A172 (cell line): ENCODE measurements around the gene LHPP. TPM values are rescaled to one million over a fixed set of nuclear protein-coding genes. Genes with fewer than 3 reads are reported as not detected.
A peak's percentile ranks its signal among the peaks of the same experiment; 100 is the strongest.
"Not testable (repeated sequence)": the region's sequence is repeated elsewhere in the genome, so short reads cannot be mapped to it uniquely, and the experiment has no call there.

Source experiments
- DNase-seq: peaks from one replicate; pipeline ENCODE4 v3.0.0-alpha.2; 2015; ENCODE audit warnings: low spot score
- total RNA-seq: library from RNA; depleted of rRNA; stranded (reverse); fragments of >200 nt; shearing (Covaris generic); gene quantifications from 2 replicates; pipeline ENCODE4 v1.2.3, GENCODE V29; 2014; rRNA removed

LHPP gene, protein sequence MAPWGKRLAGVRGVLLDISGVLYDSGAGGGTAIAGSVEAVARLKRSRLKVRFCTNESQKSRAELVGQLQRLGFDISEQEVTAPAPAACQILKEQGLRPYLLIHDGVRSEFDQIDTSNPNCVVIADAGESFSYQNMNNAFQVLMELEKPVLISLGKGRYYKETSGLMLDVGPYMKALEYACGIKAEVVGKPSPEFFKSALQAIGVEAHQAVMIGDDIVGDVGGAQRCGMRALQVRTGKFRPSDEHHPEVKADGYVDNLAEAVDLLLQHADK
- 5.7 and 6.3 TPM in 2 replicates for total RNA-seq

DNA sequence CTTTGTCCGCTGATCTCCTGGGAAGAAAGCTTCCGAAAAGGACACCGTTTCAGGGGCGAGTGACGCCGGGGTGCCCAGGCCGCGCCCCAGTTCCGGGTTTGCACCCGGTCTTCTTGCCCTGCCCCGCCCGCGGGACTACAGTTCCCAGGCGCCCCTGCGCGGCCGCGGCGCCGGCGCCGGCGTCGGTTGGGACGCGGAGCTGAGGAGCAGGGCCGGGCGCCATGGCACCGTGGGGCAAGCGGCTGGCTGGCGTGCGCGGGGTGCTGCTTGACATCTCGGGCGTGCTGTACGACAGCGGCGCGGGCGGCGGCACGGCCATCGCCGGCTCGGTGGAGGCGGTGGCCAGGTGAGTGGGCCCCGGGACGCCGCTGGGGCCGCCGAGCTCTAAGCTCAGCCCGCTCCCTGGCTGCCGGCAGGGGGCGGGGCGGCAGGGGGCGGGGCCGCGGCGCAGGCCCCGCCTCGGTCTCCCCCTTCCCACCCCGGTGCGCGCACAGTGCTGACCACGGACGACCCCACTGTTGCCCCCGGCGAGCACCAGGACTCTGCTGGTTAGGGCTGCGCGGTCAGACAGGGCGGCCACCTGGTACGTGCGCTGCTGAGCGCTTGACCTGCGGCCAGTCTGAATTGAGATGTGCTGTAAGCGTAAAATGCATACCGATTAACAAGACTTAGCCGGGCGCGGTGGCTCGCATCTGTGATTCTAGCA lies at the start of gene LHPP:
Gene LHPP, plus strand, starts transcription at position 182 of the 706 bp plus-strand sequence. Its CDS starts 40 bp downstream, at position 222.
- DNase-seq: peak; percentile 29

DNA sequence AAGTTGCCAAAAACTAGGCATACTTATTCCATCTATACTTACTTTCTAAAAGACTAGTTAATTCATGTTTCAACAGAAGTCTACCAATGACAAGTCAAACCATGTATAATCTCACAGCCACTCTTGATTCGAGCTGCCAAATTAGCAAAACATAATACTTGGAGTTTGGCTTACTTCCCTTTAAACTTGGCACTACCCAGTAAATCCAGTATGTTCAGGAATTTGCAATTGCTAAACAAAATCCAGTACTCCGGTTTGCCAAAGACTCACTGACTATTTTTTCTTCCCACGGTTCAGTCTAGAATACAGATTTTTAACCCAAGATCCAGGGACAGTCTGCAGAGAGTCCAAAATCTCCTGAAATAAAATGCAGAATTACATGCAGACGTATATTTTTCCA lies 47.5 kb upstream of the LHPP start:
- no peak for DNase-seq

DNA sequence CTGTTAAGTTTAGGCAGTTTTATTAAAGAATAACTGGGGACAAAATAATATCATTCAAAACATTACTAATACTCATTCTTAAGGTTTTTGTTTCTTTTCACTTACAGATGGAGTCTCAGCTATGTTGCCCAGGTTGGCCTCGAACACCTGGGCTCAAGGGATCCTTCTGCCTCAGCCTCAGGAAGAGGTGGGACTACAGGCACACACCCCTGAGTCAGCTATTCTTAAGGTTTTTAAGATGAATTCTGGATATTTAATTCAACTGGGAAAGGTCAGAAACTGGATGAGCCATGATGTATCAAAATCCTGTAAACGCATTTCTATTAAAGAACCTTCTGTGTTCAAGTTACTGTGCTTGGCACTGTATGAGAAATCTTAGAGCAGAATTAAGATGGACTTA lies 46.4 kb upstream of the LHPP start:
- DNase-seq: no peak

DNA sequence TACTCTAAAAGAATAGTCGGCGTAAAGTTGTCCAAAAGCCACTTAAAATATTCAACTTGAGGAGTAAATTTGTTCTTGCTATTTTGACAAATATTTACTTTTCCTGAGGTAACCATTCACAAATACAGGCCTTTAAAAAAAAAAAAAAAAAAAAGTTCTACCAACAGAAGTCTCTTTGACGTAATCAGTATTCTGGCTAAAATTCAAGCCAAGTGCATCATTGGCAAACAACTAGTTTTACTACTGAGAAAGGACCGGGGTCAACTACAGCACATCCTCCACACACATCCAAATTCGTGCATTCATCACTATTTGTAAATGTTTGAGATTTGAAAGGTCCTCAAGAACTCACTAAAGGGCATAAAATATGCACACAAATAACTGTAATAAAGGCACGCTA lies 44.9 kb upstream of the LHPP start:
- no peak for DNase-seq

DNA sequence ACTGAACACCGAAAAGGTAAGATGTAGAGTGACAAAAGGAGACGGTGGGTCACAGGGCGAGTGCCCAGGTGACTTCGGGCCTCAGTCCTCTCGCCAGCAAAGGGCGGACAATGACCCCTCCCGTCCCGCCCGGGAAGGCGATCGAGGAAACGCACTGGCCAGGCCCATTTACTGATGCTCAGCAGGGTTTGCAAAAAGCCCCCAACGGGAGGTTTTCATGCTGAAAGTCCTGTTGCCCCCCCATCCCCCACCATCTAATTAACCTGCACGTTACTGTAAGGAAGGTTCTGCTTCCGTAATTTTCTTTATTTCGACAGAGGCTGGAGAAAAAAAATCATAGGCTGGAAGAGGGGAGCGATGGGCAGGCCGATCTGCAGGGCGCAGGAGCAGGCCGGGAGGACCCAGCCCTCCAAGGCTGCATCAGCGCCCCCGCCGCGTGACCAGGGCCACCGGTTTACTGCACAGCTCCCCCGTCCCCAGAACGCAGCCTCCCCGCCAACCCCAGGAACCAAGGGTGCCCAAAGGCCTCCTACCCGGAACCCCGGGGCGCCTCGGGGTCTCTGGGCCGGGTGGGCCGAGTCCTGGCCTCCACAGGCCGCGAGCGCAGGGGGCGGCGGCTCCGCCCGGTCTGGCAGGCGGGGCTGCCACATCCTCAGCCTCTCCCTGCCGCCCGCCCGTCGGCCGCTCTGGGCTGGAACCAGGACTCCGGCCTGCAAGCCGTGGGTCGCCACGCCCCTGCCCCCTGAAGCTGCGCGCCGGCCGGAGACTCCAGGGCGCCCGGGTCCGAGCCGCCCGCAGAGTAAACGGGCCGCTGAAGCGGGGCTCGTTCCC lies 43.5 kb upstream of the LHPP start:
- DNase-seq: no peak

DNA sequence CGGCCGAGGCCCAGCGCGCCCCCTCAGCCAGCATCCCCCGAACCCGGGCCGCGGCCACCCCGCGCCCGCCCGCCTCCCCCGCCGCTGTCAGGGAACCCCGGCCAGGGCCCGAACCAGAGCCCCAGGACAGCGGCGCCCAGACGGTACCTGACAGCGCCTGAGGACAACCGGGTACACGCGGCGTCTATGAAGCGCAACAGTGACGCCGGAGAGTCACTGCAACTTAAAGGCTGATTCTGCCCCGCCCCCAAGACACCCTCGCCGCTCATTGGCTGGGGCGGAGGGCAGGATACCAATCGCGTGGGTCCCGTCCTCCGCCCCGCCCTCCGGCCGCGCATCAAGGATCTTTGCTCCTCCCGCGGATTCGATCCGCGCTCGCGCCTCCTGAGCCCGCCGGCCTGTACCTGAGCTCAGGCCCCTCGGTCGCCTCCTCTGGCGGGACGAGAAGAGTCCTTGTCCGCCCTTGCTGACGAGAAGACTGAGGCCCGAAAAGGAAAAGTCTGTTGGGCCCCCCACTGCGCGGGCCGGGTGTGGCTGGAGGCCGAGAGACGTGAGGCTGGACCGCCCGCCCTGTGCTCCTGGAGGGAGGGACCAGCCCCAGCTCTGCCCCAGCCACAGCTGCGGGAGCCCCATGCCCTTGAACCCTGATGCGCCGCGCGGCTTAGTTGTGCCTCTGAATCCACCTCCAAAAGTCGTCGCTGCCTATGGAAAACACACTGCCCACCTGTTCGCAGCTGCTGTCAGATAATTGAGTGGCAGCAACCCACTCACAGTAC lies 42.7 kb upstream of the LHPP start, which contains the start of gene OAT:
Gene OAT, minus strand, starts transcription at position 198 of the 776 bp plus-strand sequence. CDS start 6,752 bp downstream, outside the sequence.
- DNase-seq: peak; percentile 86

DNA sequence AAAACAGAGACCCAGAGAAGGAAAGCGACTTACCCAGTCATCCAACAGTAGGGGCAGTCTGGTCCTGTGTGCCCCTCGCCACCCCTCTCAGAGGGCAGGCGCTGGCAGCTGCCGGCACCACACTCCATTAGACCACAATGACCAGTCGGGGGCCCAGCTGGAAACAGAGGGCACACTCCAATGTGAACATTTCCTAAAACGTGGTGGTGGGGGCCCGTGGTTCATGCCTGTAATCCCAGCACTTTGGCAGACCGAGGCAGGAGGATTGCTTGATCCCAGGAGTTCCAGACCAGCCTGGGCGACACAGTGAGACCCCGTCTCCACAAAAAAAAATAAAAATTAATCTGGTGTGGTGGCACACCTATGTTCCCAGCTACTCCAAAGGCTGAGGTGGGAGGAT lies 42.0 kb upstream of the LHPP start:
- DNase-seq: no peak

DNA sequence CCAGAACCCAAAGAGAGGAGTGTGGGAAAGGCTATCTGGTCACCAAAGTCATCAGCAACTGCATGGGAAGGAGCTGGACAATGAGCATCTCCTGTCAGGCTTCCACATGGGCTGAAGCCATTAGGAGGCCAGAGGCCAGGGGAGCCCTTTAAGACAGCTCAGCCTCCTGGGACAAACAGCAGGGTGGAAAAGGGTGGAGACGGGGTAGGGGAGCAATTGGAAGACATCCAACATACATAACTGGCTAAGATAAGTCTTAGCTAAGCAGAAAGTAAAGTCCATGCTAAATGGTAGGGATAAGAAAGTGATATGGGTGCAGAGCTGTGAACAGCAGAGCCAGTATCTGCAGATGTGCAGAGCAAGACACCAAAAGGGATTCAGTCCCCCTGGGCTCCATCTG lies 41.4 kb upstream of the LHPP start:
- DNase-seq: no peak

DNA sequence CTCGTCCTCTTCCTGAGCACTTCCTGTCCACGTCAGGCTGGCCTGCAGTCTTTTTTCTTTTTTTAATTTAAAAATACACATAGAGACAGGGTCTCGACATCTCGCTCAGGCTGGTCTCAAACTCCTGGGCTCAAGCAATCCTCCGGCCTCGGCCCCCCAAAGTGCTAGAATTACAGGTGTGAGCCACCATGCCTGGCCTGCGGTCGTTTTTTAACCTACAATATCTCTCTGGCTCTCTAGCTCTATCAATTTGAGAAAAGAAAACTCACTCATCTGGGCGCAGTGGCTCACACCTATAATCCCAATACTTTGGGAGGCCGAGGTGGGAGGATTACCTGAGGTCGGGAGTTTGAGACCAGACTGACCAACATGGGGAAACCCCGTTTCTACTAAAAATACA lies 38.9 kb upstream of the LHPP start:
- no peak for DNase-seq

DNA sequence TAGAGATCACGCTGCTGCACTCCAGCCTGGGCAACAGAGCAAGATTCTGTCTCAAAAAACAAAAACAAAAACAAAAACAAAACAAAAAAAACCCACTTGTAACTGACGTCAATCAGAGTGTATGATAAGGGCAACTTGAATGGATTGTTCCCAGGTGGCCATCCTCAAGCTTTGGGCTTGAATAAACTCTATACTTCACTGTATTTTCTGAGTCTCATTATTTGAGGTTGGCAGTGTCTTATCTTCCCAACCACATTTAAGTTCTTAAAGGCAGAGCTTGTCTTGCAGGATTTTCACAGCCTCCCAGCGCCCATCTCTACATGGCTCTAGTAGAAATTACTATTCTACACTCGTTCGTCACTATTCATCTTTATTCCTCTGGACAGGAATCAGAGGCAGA lies 37.8 kb upstream of the LHPP start:
- DNase-seq: no peak

DNA sequence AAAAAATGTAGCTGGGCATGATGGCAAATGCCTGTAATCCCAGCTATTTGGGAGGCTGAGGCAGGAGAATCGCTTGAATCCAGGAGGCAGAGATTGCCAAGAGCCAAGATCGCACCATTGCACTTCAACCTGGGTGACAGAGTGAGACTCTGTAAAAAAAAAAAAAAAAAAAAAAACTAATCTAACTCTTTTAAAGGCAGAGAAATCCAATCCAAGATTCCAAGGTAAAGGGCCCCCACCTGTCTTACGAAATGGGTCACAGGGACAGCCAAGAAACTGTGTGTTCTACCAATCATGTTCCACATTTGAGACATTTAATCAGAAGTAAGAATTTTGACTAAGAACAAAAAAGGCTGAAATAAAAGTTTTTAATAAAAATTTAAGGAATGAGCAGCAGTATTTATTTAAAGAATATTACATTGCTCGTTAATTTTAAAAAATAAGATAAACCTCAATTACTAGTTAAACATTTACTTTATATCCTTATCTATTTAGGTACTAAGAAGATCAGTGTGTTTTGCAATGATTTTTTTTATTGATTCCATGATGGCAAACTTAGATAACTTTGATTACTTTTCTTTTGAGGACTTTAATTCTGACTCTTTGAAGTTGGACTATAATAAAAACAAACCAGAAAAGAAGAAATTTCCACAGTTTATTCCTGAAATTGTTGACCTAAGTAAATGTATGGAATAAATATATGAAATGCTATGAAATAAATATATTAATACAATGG lies 36.2 kb upstream of the LHPP start:
- DNase-seq: no peak

DNA sequence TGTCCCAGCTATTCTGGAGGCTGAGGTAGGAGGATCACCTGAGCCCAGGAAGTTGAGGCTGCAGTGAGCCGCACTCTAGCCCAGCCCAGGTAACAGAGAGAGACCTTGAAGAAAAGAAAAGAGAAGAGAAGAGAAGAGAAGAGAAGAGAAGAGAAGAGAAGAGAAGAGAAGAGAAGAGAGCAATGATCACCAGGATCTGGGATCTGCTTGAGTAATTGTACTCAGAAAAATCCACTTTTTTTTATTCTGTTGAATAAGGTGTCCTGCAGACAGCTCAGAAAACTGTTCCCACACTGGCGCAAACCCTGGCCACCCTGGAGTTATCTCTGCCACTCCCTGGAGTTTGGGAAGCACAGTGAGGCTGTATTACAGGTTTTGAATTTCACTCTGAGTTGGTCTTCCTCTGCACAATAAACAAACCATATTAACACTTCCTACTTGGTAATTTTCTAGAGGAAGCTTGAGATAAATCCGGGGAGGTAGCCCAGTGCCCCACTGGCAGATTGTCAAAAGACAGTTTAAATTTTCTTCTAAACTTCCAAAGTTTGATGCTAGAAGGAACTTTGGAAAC lies 33.3 kb upstream of the LHPP start:
- DNase-seq: no peak

DNA sequence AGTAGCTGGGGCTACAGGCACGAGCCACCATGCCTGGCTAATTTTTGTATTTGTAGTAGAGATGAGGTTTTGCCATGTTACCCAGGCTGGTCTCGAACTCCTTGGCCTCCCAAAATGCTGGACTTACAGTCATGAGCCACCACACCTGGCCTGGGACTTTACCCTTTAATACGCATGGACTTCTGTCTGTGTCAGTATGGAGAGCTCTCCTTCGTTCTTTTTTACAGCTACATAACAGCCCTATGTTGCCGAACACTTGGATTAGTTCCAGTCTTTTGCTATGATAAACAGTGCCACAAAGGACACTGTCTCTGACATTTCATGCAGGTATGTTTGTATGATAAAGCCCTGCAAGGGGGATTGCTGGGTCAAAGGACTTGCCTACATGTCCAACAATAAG lies 32.0 kb upstream of the LHPP start:
- no peak for DNase-seq

DNA sequence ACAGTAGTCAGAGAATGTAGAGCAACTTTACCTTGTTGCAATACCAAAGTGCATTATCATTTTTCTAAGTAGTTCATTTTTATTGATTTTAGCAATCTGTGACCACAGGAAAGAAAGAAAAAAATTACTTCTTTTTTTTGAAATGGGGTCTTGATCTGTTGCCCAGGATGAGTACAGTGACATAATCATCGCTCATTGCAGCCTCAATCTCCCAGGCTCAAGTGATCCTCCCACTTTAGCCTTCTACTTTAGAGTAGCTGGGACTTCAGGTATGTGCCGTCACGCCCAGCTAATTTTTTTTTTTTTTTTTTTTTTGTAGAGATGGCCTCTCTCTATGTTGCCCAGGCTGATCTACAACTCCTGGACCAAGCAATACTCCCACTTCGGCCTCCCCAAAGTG lies 31.5 kb upstream of the LHPP start:
- DNase-seq: no peak

DNA sequence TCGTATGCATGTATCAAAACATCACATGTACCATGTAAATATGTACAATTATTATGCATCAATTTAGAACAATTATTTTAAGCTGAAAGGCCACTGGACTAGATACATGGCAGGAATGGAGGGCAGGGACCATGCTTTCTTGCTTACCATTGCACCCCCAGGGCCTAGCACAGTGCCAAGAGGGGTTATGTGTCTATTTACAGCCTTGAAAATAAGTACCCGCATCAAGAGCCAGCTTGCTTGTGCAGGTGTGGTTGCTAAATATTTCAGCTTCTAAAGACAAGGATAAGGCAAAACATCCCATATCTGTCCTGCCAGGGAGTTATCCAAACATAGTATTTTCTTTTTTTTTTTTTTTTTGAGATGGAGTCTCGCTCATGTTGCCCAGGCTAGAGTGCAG lies 28.2 kb upstream of the LHPP start:
- no peak for DNase-seq

DNA sequence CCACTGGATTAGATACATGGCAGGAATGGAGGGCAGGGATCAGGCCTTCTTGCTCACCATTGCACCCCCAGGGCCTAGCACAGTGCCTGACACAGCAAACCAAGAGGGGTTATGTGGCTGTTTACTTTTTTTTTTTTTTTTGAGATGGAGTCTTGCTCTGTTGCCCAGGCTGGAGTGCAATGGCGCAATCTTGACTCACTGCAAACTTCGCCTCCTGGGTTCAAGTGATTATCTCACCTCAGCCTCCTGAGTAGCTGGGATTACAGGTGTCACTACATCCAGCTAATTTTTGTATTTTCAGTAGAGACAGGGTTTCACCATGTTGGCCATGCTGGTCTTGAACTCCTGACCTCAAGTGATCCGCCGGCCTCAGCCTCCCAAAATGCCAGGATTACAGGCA lies 25.9 kb upstream of the LHPP start:
- DNase-seq: not testable (repeated sequence)

DNA sequence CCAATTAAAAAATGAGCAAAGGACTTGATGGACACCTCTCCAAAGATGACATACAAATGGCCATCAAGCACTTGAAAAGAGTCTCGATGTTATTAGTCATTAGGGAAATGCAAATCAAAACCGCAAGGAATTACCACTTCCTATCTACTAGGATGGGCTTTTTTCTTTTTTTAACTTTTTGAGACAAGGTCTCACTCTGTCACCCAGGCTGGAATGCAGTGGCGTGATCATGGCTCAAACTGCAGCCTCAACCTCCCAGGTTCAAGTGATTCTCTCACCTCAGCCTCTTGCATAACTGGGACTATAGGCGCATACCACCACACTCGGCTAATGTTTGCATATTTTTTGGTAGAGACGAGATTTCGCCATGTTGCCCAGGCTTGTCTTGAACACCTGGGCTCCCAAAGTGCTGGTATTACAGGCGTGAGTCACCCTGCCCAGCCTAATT lies 25.4 kb upstream of the LHPP start:
- peak; percentile 50 for DNase-seq

DNA sequence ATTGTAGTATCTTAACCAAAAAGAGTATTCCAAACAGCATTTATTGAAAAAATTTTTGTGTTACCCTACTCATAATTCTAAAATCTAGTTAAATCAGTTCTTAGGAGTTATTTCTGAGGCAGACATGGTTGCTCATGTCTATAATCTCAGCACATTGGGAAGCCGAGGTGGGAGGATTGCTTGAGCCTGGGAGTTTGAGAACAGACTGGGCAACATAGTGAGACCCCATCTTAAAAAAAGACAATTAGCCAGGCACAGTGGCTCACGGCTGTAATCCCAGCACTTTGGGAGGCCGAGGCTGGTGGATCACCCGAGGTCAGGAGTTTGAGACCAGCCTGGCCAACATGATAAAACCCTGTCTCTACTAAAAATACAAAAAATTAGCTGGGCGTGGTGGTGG lies 19.9 kb upstream of the LHPP start:
- DNase-seq: not testable (repeated sequence)

DNA sequence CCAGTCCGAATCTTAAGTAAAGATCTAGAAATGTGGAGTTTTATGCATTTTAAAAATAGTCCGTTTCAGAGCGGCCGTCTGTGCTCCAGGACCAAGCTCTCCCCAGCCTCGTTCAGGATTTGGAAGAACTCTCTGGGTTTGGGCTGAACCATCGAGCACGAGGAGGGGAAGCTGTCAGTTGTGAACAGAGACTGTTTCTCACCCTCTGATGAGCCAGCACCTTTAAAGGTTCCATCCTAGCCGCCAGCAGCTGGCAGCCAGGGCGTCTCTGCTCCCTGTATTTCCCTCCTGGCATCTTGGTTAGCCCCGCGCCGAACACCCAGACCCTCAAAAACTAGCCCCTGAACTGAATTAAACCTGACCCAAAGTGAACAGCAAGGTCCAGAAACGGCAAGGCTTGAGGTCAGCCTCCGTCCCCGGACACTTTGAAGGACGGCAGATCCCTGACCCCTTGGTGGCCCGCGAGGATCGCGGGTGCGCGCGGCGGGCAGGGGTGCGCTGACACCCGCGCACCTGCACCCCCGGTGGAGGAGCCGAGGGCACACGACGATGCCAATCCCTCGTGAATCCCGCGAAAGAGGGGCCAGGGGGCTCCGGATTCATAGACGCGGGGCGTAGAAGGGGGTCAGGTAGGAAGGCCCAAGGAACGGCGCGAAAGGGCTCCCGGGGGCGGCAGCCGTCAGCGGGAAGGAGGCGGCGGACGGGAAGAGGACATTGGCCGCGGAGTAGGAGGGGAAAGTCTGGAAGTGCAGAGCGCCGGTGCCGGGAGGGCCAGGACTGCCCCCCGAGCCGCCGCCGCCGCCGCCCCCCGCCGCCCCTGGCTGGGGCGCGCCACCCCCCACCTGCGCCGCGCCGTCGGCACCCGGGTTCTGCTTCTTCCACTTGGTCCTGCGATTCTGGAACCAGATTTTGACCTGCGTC lies 14.5 kb upstream of the LHPP start:
- DNase-seq: no peak
